Trophoblast cell (in vitro differentiated cells and primary cell): ENCODE measurements around the gene ZNF143.

Experiments used
- DNase-seq, 2 donors: peaks; one replicate each; pipeline ENCODE4 v3.0.0-alpha.2; 2016
- H2AFZ ChIP-seq: 2 replicates; pipeline ENCODE4 v1.6.1; 2013; ENCODE audit warnings: low read length, moderate library complexity, mild to moderate bottlenecking; ENCODE audit not compliant: insufficient read depth, poor library complexity
- H2AK5ac ChIP-seq: 2 replicates; pipeline ENCODE4 v1.6.1; 2013; ENCODE audit warnings: mild to moderate bottlenecking, low read length
- H2BK120ac ChIP-seq: 2 replicates; pipeline ENCODE4 v1.6.1; 2013; ENCODE audit warnings: low read length, mild to moderate bottlenecking, moderate library complexity; ENCODE audit not compliant: insufficient read depth, poor library complexity
- H2BK12ac ChIP-seq: 2 replicates; pipeline ENCODE4 v1.6.1; 2013; ENCODE audit warnings: mild to moderate bottlenecking, low read length, moderate library complexity
- H2BK5ac ChIP-seq: 2 replicates; pipeline ENCODE4 v1.6.1; 2013; ENCODE audit warnings: low read length, low read depth, moderate library complexity, mild to moderate bottlenecking; ENCODE audit not compliant: poor library complexity
- H3K14ac ChIP-seq: 2 replicates; pipeline ENCODE4 v1.6.1; 2013; ENCODE audit warnings: mild to moderate bottlenecking, low read length
- H3K18ac ChIP-seq: 2 replicates; pipeline ENCODE4 v1.6.1; 2013; ENCODE audit warnings: mild to moderate bottlenecking, low read length
- H3K23ac ChIP-seq: 2 replicates; pipeline ENCODE4 v1.6.1; 2013; ENCODE audit warnings: low read length
- H3K27ac ChIP-seq: 2 replicates; pipeline ENCODE4 v1.5.1; 2013; ENCODE audit warnings: low read depth, mild to moderate bottlenecking, inconsistent platforms, low read length, moderate library complexity
- H3K27me3 ChIP-seq: 2 replicates; pipeline ENCODE4 v1.6.1; 2013; ENCODE audit warnings: inconsistent platforms, mild to moderate bottlenecking, low read length, moderate library complexity; ENCODE audit not compliant: insufficient read depth
- H3K36me3 ChIP-seq, 2 experiments: 1 replicate in 1 of 2; 2 replicates in 1 of 2; pipeline ENCODE4 v1.6.1; 2013; ENCODE audit warnings: low read length in 2 of 2, mild to moderate bottlenecking in 2 of 2, moderate library complexity in 1 of 2; ENCODE audit not compliant: insufficient read depth in 2 of 2, control insufficient read depth in 1 of 2
- H3K4ac ChIP-seq: 2 replicates; pipeline ENCODE4 v1.6.1; 2013; ENCODE audit warnings: low read depth, mild to moderate bottlenecking, low read length, moderate library complexity
- H3K4me1 ChIP-seq, 2 experiments: 1 replicate in 1 of 2; 2 replicates in 1 of 2; pipeline ENCODE4 v1.6.1; 2013; ENCODE audit warnings: low read length in 2 of 2, mild to moderate bottlenecking in 2 of 2, moderate library complexity in 1 of 2; ENCODE audit not compliant: insufficient read depth in 2 of 2, control insufficient read depth in 1 of 2
- H3K4me2 ChIP-seq: 2 replicates; pipeline ENCODE4 v1.6.1; 2013; ENCODE audit warnings: inconsistent platforms, mild to moderate bottlenecking, low read length, moderate library complexity
- H3K4me3 ChIP-seq: 2 replicates; pipeline ENCODE4 v1.5.1; 2013; ENCODE audit warnings: mild to moderate bottlenecking, low read depth, low read length, inconsistent platforms
- H3K79me1 ChIP-seq: one replicate; pipeline ENCODE4 v1.6.1; 2013; ENCODE audit warnings: low read length
- H3K79me2 ChIP-seq: 2 replicates; pipeline ENCODE4 v1.6.1; 2013; ENCODE audit warnings: low read length, mild to moderate bottlenecking; ENCODE audit not compliant: control insufficient read depth, insufficient read depth, poor library complexity
- H3K9ac ChIP-seq: 2 replicates; pipeline ENCODE4 v1.6.1; 2013; ENCODE audit warnings: mild to moderate bottlenecking, low read length
- H3K9me3 ChIP-seq: 2 replicates; pipeline ENCODE4 v1.6.1; 2013; ENCODE audit warnings: low read depth, mild to moderate bottlenecking, control low read depth, inconsistent platforms, low read length; ENCODE audit not compliant: insufficient read depth
- H4K12ac ChIP-seq: 2 replicates; pipeline ENCODE4 v1.6.1; 2013; ENCODE audit warnings: low read depth, mild to moderate bottlenecking, low read length, moderate library complexity
- H4K8ac ChIP-seq: 2 replicates; pipeline ENCODE4 v1.6.1; 2013; ENCODE audit warnings: low read depth, mild to moderate bottlenecking, low read length, moderate library complexity
- H4K91ac ChIP-seq: one replicate; pipeline ENCODE4 v1.6.1; 2013; ENCODE audit warnings: low read depth, mild to moderate bottlenecking, low read length, moderate library complexity
- WGBS: extraction: QIAGEN DNeasy Blood & Tissue Kit; methylation state at CpG from one replicate; pipeline ENCODE4 v1.1.7; 2013; ENCODE audit warnings: missing lambda C conversion rate; ENCODE audit not compliant: insufficient read length, insufficient coverage; ENCODE audit errors: extremely low coverage; 5-methylcytosine and 5-hydroxymethylcytosine counted together

The ZNF143 gene

GRCh38 chr11:9490376-9490775 lies 29.6 kb downstream of the ZNF143 start:
- no peak overlapping the region for H2AK5ac ChIP-seq
- peaks cover 18 to 24% of the 10 kb centered on the region in 2 experiments for H3K36me3 ChIP-seq
- no peak overlapping the region for H3K4ac ChIP-seq
- no peak overlapping the region for H2BK120ac ChIP-seq
- no peak overlapping the region for H4K8ac ChIP-seq
- H3K4me1 ChIP-seq, result no peaks in the 10 kb centered on the region
- H3K4me2 ChIP-seq, result no peak overlapping the region
- H3K27ac ChIP-seq, result no peak overlapping the region
- no peaks in the 10 kb centered on the region for H3K79me2 ChIP-seq
- no CpG with 5 or more reads among the region's 3 CpGs for WGBS
- no peak overlapping the region for H2BK5ac ChIP-seq
- H3K9me3 ChIP-seq, result no peaks in the 10 kb centered on the region
- H3K27me3 ChIP-seq, result no peaks in the 10 kb centered on the region
- H3K14ac ChIP-seq, result no peak overlapping the region
- no peak overlapping the region for H3K23ac ChIP-seq
- H4K91ac ChIP-seq, result no peak overlapping the region
- DNase-seq, result no peak
- H4K12ac ChIP-seq, result no peak overlapping the region
- no peak overlapping the region for H3K9ac ChIP-seq
- no peak overlapping the region for H3K18ac ChIP-seq
- no peaks in the 10 kb centered on the region for H3K79me1 ChIP-seq
- no peak overlapping the region for H2BK12ac ChIP-seq
- no peak overlapping the region for H2AFZ ChIP-seq
- H3K4me3 ChIP-seq, result no peak overlapping the region

DNA sequence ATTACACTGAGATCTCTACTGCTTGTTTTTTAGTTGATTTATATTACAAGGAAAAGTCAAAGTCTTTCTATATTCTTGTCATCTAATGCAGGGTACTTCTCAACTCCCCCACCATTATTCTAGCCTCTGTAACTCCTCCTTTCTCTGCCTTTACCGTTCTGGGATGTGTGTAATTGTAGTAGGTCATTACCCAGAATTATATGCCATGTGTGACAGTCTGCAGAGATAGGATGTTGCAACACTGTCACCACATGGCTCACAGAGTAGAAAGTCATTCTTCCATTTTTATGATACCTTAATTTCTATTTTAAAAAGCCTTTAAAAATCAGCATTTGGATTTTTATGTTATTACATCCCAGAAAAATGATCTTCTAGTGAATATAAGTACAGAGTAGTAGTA lies 32.7 kb downstream of the ZNF143 start:
- Histone ChIP-seq H3K18ac (no peak overlapping the region), H2AK5ac (no peak overlapping the region), H3K79me2 (no peaks in the 10 kb centered on the region), H3K4me1 (no peaks in the 10 kb centered on the region), H4K91ac (no peak overlapping the region), H3K23ac (no peak overlapping the region), H3K4me3 (no peak overlapping the region), H2AFZ (no peak overlapping the region), H3K14ac (no peak overlapping the region), H2BK12ac (no peak overlapping the region), H4K12ac (no peak overlapping the region), H3K27ac (no peak overlapping the region), H4K8ac (no peak overlapping the region), H2BK5ac (no peak overlapping the region), H3K27me3 (no peaks in the 10 kb centered on the region), H3K36me3 (peaks cover 29 to 31% of the 10 kb centered on the region in 2 experiments), H2BK120ac (no peak overlapping the region), H3K79me1 (no peaks in the 10 kb centered on the region), H3K4me2 (no peak overlapping the region), H3K9me3 (no peaks in the 10 kb centered on the region), H3K4ac (no peak overlapping the region), H3K9ac (no peak overlapping the region)
- DNase-seq, result no peak
- no CpG with 5 or more reads among the region's 1 CpG for WGBS

DNA sequence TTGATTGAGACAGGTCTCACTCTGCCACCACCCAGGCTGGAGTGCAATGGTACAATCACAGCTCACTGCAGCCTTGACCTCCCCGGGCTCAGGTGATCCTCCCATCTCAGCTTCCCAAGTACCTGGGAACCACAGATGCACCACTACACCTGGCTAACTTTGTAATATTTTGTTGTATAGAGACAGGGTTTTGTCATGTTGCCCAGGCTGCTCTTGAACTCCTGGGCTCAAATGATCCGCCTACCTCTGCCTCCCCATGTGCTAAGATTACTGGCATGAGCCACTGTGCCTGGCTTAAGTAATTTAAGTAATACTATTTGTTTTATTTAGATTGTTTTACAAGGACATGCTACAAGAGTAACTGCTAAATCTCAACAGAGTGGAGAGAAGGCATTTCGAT lies 33.5 kb downstream of the ZNF143 start:
- no peaks in the 10 kb centered on the region for H3K79me1 ChIP-seq
- H2AFZ ChIP-seq, result no peak overlapping the region
- H3K36me3 ChIP-seq, result peaks cover 29 to 31% of the 10 kb centered on the region in 2 experiments
- H3K9me3 ChIP-seq, result no peaks in the 10 kb centered on the region
- no peak overlapping the region for H3K4ac ChIP-seq
- H3K4me2 ChIP-seq, result no peak overlapping the region
- H3K27ac ChIP-seq, result no peak overlapping the region
- H2BK120ac ChIP-seq, result no peak overlapping the region
- no peak overlapping the region for H4K12ac ChIP-seq
- H3K4me1 ChIP-seq, result no peaks in the 10 kb centered on the region
- no peak overlapping the region for H4K91ac ChIP-seq
- no peak overlapping the region for H3K14ac ChIP-seq
- H2BK5ac ChIP-seq, result no peak overlapping the region
- no peak overlapping the region for H3K9ac ChIP-seq
- no peak overlapping the region for H2BK12ac ChIP-seq
- no peaks in the 10 kb centered on the region for H3K27me3 ChIP-seq
- no peak overlapping the region for H3K4me3 ChIP-seq
- no peak overlapping the region for H4K8ac ChIP-seq
- H3K79me2 ChIP-seq, result no peaks in the 10 kb centered on the region
- no peak overlapping the region for H3K23ac ChIP-seq
- H2AK5ac ChIP-seq, result no peak overlapping the region
- WGBS, result no CpG with 5 or more reads among the region's 3 CpGs
- no peak overlapping the region for H3K18ac ChIP-seq
- DNase-seq, result no peak

GRCh38 chr11:9495803-9496514 lies 35.1 kb downstream of the ZNF143 start:
- Histone ChIP-seq H3K79me2 (no peaks in the 10 kb centered on the region), H3K4me1 (no peaks in the 10 kb centered on the region)

More at GRCh38 chr11:9495803-9496514, 35.1 kb downstream of the ZNF143 start:
- no peaks in the 10 kb centered on the region for H3K79me1 ChIP-seq
- no peaks in the 10 kb centered on the region for H3K27me3 ChIP-seq
- H3K4me2 ChIP-seq, result no peak overlapping the region
- H4K12ac ChIP-seq, result no peak overlapping the region
- no peak overlapping the region for H3K9ac ChIP-seq
- no peak overlapping the region for H3K18ac ChIP-seq
- H3K14ac ChIP-seq, result no peak overlapping the region
- H2BK5ac ChIP-seq, result no peak overlapping the region
- no peak overlapping the region for H3K27ac ChIP-seq
- DNase-seq, result no peak
- no peak overlapping the region for H2AFZ ChIP-seq
- no peak overlapping the region for H4K91ac ChIP-seq
- H2BK120ac ChIP-seq, result no peak overlapping the region
- WGBS, result no CpG with 5 or more reads among the region's 6 CpGs
- H2AK5ac ChIP-seq, result no peak overlapping the region
- peaks cover 26 to 31% of the 10 kb centered on the region in 2 experiments for H3K36me3 ChIP-seq
- H3K23ac ChIP-seq, result no peak overlapping the region
- no peak overlapping the region for H2BK12ac ChIP-seq
- no peak overlapping the region for H4K8ac ChIP-seq
- H3K4ac ChIP-seq, result no peak overlapping the region
- no peaks in the 10 kb centered on the region for H3K9me3 ChIP-seq
- H3K4me3 ChIP-seq, result no peak overlapping the region
